ENCODE measurements around the gene ASH1L.

Gene ASH1L

DNA sequence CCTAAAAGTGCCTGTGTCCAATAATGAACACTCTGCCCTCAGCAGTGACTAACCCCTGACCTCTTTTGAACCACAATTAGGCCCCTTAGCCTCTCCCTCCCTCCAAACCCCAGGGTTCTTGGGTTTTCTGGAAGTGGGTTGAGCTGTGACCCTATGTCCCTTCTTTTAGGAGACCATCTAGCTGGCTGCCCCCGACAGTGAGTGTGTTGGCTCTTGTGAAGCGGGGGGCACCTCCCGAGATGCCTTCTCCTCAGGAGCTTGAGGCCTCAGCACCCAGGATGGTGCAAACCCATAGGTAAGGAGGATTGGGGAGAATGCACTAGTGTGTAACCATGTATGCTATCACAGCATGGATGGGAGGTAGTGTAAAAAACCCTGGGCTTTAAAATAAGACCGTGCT is 234.6 kb downstream of the ASH1L start:
- TF ChIP-seq, protein P1, sequence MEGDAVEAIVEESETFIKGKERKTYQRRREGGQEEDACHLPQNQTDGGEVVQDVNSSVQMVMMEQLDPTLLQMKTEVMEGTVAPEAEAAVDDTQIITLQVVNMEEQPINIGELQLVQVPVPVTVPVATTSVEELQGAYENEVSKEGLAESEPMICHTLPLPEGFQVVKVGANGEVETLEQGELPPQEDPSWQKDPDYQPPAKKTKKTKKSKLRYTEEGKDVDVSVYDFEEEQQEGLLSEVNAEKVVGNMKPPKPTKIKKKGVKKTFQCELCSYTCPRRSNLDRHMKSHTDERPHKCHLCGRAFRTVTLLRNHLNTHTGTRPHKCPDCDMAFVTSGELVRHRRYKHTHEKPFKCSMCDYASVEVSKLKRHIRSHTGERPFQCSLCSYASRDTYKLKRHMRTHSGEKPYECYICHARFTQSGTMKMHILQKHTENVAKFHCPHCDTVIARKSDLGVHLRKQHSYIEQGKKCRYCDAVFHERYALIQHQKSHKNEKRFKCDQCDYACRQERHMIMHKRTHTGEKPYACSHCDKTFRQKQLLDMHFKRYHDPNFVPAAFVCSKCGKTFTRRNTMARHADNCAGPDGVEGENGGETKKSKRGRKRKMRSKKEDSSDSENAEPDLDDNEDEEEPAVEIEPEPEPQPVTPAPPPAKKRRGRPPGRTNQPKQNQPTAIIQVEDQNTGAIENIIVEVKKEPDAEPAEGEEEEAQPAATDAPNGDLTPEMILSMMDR (conservative IDR thresholded peaks at IDR 0.05; ENCODE audit: low read depth, low read length) = no peak
- DNase-seq (ENCODE audit: low read depth) = no peak
- H3K4me3 ChIP-seq (ENCODE audit: low read length) = no peak overlapping the region

DNA sequence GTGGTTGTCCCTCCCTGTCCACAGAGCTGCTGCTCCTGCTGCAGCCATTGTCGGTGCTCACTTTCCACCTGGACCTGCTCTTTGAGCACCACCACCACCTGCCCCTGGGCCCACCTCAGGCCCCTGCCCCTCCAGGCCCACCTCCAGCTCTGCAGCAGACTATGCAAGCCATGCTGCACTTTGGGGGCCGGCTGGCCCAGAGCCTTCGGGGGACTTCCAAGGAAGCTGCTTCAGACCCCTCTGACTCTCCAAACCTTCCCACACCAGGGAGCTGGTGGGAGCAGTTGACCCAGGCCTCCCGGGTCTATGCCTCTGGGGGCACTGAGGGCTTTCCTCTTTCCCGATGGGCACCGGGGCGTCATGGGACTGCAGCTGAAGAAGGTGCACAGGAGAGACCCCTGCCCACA is 236.0 kb downstream of the ASH1L start:
- H3K4me3 ChIP-seq (ENCODE audit: low read length) = no peak overlapping the region
- DNase-seq (ENCODE audit: low read depth) = no peak
- TF ChIP-seq, protein P1 (conservative IDR thresholded peaks at IDR 0.05; ENCODE audit: low read depth, low read length) = no peak

DNA sequence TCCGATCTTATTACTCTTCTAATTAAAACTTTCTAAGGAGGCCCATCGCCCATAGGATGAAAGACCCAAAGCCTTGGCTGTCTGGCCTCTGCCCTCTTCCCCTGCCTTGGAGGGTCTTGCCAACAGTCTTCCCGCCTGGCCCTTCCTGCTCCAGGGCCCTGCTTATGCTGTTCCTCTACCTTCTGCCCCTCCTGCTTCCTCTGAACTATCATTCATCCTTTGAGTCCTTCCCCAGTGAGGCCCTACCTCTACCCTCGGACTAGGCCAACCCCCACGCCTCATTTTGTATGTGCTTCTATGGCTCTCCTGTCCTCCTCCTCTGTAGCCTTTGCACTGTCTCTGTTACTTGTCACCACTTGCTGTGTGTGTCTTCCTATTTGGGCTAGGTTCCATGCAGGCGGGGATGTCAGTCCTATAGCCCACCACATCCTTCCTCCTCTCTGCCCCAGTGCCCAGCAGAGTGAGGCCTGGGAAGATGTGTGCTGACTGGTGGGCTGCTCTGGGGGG is 236.5 kb downstream of the ASH1L start:
- TF ChIP-seq, protein P1 (conservative IDR thresholded peaks at IDR 0.05; ENCODE audit: low read depth, low read length) = no peak
- no peak for DNase-seq (ENCODE audit: low read depth)
- no peak overlapping the region for H3K4me3 ChIP-seq (ENCODE audit: low read length)

DNA sequence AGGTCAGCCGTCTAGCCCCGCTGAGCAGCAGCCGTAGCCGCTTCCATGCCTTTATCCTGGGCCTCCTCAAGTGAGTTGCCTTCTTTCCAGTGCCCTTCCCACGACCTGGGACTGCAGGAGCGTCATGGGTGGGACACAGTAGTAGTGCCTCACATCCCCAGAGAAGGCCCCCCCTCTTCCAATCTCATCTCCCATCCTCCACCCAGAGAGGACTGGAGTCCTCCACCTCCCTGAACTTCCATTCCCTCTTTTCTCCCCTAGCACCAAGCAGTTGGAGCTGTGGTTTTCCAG is 237.1 kb downstream of the ASH1L start:
- no peak for DNase-seq (ENCODE audit: low read depth)
- TF ChIP-seq, protein P1 (conservative IDR thresholded peaks at IDR 0.05; ENCODE audit: low read depth, low read length) = no peak
- H3K4me3 ChIP-seq (ENCODE audit: low read length) = peak overlapping the region; percentile 85

DNA sequence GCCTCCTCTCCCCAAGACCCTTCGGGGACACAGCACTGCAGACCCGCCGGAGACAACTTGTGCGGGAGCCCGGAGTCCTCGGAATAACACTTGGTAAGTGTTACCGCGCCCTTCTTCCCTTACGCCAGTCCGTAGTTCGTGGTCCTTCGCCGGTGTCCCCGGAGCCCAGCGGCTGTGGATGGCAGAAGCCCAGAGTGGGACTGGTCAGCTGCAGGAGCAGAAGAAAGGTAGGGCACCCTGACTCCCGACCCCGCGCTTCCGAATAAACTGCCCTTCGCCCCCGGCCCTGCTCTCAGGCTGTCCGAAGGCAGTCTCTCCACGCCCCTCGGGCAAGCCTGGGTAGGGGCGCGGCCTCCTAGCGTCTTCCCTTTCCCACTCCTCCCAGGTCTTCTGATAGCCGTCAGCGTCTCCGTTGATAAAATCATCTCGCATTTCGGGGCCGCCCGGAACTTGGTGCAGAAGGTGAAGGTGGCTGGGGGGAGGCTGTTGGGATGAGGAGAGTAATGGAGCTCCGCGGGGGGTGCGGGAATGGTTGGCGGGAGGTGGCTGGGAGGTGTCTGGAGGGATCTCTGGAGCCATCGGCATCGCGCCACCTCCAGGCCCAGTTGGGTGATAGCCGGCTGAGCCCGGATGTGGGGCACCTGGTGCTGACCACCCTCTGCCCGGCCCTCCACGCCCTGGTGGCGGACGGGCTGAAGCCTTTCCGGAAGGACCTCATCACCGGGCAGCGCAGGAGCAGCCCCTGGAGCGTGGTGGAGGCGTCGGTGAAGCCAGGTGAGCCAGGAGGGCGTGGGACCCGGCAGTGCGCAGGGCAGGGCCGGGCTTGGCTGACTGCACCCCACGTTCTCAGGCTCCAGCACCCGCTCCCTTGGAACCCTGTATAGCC is 237.6 kb downstream of the ASH1L start:
- TF ChIP-seq, protein P1 (conservative IDR thresholded peaks at IDR 0.05; ENCODE audit: low read depth, low read length) = peak; percentile 56
- H3K4me3 ChIP-seq (ENCODE audit: low read length) = peak overlapping the region; percentile 85
- no peak for DNase-seq (ENCODE audit: low read depth)

DNA sequence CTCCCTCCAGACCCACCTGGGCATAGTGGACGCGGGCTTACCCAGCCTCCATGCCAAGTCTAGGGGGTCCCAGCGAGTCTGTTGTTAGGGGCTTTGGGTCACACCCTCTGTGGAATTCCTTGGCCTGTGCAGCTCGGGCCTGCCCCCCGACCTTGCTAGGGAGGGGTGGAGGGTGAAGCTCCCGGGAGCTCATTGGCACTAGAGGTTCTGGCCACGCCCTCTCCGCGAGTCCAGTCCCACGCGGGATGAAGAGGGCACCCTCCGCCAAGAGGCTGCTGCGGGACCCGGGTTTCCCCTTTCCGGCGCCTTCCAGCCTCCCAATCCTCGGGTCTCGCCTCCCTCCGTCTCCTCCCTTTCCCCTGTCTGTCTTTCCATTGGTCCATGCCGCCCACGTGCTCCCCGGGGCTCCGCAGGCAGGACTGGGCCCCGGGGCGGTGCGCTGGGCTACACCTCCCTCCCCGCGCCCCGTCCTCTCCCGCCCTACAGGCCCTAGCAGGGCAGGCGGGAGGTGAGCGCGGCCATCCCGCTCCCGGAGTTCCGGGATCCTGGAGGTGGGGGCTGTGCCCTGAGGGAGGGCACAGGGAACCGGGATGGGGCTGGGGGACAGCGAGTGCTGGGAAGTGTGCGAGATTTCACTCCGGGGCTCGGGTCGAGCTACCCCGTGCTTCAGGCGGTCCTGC is 238.4 kb downstream of the ASH1L start:
- TF ChIP-seq, protein P1 (conservative IDR thresholded peaks at IDR 0.05; ENCODE audit: low read depth, low read length) = no peak
- peak; percentile 81 for DNase-seq (ENCODE audit: low read depth)
- H3K4me3 ChIP-seq (ENCODE audit: low read length) = peak overlapping the region; percentile 85

DNA sequence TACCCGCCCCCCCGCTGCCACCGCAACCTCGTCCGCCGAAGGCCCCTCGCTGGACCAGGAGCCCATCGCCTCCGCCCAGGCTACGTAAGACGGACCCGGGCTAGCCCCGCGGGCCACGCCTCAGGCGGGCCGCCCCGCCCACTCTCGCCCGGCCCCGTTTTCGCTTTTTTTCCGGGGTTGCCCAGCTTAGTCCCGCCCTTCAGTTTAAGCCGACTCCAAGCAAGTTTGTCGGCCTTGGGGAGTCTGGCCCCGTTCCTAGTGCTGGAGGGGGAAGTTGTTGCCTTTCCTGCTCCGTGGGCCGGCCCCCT is 238.9 kb downstream of the ASH1L start:
- TF ChIP-seq, protein P1 (conservative IDR thresholded peaks at IDR 0.05; ENCODE audit: low read depth, low read length) = no peak
- peak; percentile 66 for DNase-seq (ENCODE audit: low read depth)
- H3K4me3 ChIP-seq (ENCODE audit: low read length) = peak overlapping the region; percentile 85
